Heart left ventricle (tissue), 13 donors: Measurements from ENCODE around the gene FRK.

ENCODE experiments used
- CTCF ChIP-seq, 12 donors: fragments of 200-600 bp; sonication (generic) in 4 of 12; IDR thresholded peaks; one replicate each; pipeline versions ENCODE4 v1.5.0 to v1.8.0; 2018 to 2022; ENCODE audit warnings: antibody characterized with exemption in 12 of 12, mild to moderate bottlenecking in 5 of 12
- POLR2A ChIP-seq, 2 donors: fragments of 450-650 bp; IDR thresholded peaks; one replicate each; pipeline ENCODE4 v1.6.1; 2017; ENCODE audit warnings: antibody characterized with exemption in 2 of 2, mild to moderate bottlenecking in 2 of 2, moderate library complexity in 2 of 2
- donor health status: ischemic (EF 13 %, LVEDD 7.1; RV severe dilation, severe dysfunction).
- donor health status: DM: no; HTN: yes; CAD: no.
- donor health status: DM: no; HTN: no; CAD: no.
- donor health status: ischemic (EF 25% LVEDD 6.9; RV normal size, moderate dysfunction).
- donor health status: ischemic (EF 25% LVEDD 5.7; RV mildly dilated, moderate dysfunction).
- donor health status: ischemic (EF 35%, LVEDD 5.7; RV mildly dilated, moderate dysfunction).
- donor health status: nonischemic (EF 11% LVEDD 7.7; RV severe dilation, severe dysfunction).
- donor health status: DM: yes; HTN: yes; CAD: no.
- donor health status: PGD.
- donor health status: ischemic (EF 29% LVEDD 5.4; RV normal size, mild dysfunction).
- donor health status: nonischemic (EF 23%, LVEDD 6.1; RV moderate dilation, normal function).

GRCh38 chr6:116104636-116105035 lies 43.9 kb upstream of the FRK start:
- TF ChIP-seq CTCF (IDR thresholded peaks at IDR 0.05) (no peak), POLR2A (IDR thresholded peaks at IDR 0.05) (no peak)
